Hindlimb muscle (tissue), 1 donor: Measurements from ENCODE around the gene ANKRD63. TPM values are rescaled to one million over a fixed set of nuclear protein-coding genes. Genes with fewer than 3 reads are reported as not detected.

Source experiments
- DNase-seq: peaks from one replicate; pipeline ENCODE4 v3.0.0-alpha.2; 2013
- polyA plus RNA-seq: library from polyadenylated mRNA; unstranded; fragments of 120-200 nt; gene quantifications from one replicate; pipeline ENCODE4 v1.2.1, GENCODE V29; 2013; ENCODE audit not compliant: insufficient read length

ANKRD63 gene
- 0.40 TPM for polyA plus RNA-seq

GRCh38 chr15:40282869-40283614, at the start of gene ANKRD63:
ANKRD63 (minus strand) TSS chr15:40283064; CDS start chr15:40282586, 478 bp downstream.
- DNase-seq, result no peak

GRCh38 chr15:40332113-40332781, 49.4 kb upstream of the ANKRD63 start:
- no peak for DNase-seq

GRCh38 chr15:40331637-40332036, 48.8 kb upstream of the ANKRD63 start:
- no peak for DNase-seq

- no peak for DNase-seq
Measured at GRCh38 chr15:40331026-40331425, 48.2 kb upstream of the ANKRD63 start.

- no peak for DNase-seq
Measured at GRCh38 chr15:40330368-40330836, 47.5 kb upstream of the ANKRD63 start.

- no peak for DNase-seq
Measured at GRCh38 chr15:40329804-40330203, 46.9 kb upstream of the ANKRD63 start.

- no peak for DNase-seq
Measured at GRCh38 chr15:40328751-40329150, 45.9 kb upstream of the ANKRD63 start.

- DNase-seq, result no peak
Measured at GRCh38 chr15:40328176-40328575, 45.3 kb upstream of the ANKRD63 start.

- DNase-seq, result no peak
Measured at GRCh38 chr15:40327457-40327856, 44.6 kb upstream of the ANKRD63 start.

- DNase-seq, result no peak
Measured at GRCh38 chr15:40325700-40326099, 42.8 kb upstream of the ANKRD63 start.

GRCh38 chr15:40325188-40325587, 42.3 kb upstream of the ANKRD63 start:
- DNase-seq, result no peak

GRCh38 chr15:40323953-40324937, 41.4 kb upstream of the ANKRD63 start:
- DNase-seq, result no peak

GRCh38 chr15:40323239-40323952, 40.5 kb upstream of the ANKRD63 start, which contains the start of gene INAFM2:
INAFM2 (plus strand) TSS chr15:40323692; CDS start chr15:40324056, 364 bp downstream.
- peak; percentile 91 for DNase-seq

GRCh38 chr15:40322531-40323238, 39.8 kb upstream of the ANKRD63 start:
- no peak for DNase-seq

GRCh38 chr15:40320931-40321371, 38.1 kb upstream of the ANKRD63 start:
- peak; percentile 52 for DNase-seq

- no peak for DNase-seq
Measured at GRCh38 chr15:40320409-40320808, 37.5 kb upstream of the ANKRD63 start.

- no peak for DNase-seq
Measured at GRCh38 chr15:40317580-40317979, 34.7 kb upstream of the ANKRD63 start.

GRCh38 chr15:40316931-40317330, 34.1 kb upstream of the ANKRD63 start:
- DNase-seq, result no peak

- DNase-seq, result no peak
Measured at GRCh38 chr15:40314723-40315276, 31.9 kb upstream of the ANKRD63 start.

GRCh38 chr15:40313531-40314398, 30.9 kb upstream of the ANKRD63 start:
- no peak for DNase-seq
